GM23338 (cell line): ENCODE measurements around the gene DLG5. TPM values are rescaled to one million over a fixed set of nuclear protein-coding genes. Genes with fewer than 3 reads are reported as not detected.

Source experiments
- ATAC-seq: fragments of 200-7000 bp; cut with Tn5 transposase; 3 replicates; pipeline ENCODE4 v1.9.1; 2020
- DNase-seq: peaks from one replicate; pipeline ENCODE4 v3.0.0-alpha.2; 2015; ENCODE audit warnings: low spot score
- H2AFZ ChIP-seq: fragments of 200-600 bp; sonication (generic); 2 replicates; pipeline ENCODE4 v1.8.0; 2016; ENCODE audit warnings: antibody characterized with exemption, mild to moderate bottlenecking, moderate library complexity
- H3F3A ChIP-seq: fragments of 200-600 bp; sonication (generic); replicated peaks from 2 replicates; pipeline ENCODE4 v1.8.0; 2017; ENCODE audit warnings: antibody characterized with exemption, mixed run types, low read depth
- H3K27ac ChIP-seq: fragments of 200-600 bp; sonication (generic); 2 replicates; pipeline ENCODE4 v1.6.1; 2016; ENCODE audit warnings: low read depth
- H3K27me3 ChIP-seq: fragments of 200-600 bp; sonication (generic); 2 replicates; pipeline ENCODE4 v1.8.0; 2016; ENCODE audit warnings: mild to moderate bottlenecking, mixed run types, moderate library complexity; ENCODE audit not compliant: insufficient read depth
- H3K36me3 ChIP-seq: fragments of 200-600 bp; sonication (generic); 2 replicates; pipeline ENCODE4 v1.8.0; 2016; ENCODE audit warnings: mild to moderate bottlenecking; ENCODE audit not compliant: insufficient read depth
- H3K4me1 ChIP-seq: fragments of 200-600 bp; sonication (generic); 2 replicates; pipeline ENCODE4 v1.8.0; 2016; ENCODE audit warnings: mild to moderate bottlenecking, moderate library complexity; ENCODE audit not compliant: insufficient read depth
- H3K4me2 ChIP-seq: fragments of 200-600 bp; sonication (generic); 2 replicates; pipeline ENCODE4 v1.7.1; 2017; ENCODE audit warnings: mixed run types
- H3K4me3 ChIP-seq: fragments of 200-600 bp; sonication (generic); 2 replicates; pipeline ENCODE4 v1.6.1; 2016; ENCODE audit warnings: mixed run types
- H3K79me2 ChIP-seq: fragments of 200-600 bp; sonication (generic); replicated peaks from 2 replicates; pipeline ENCODE4 v1.8.0; 2017; ENCODE audit warnings: mild to moderate bottlenecking; ENCODE audit not compliant: insufficient read depth
- H3K9me2 ChIP-seq: fragments of 200-600 bp; sonication (generic); 2 replicates; pipeline ENCODE4 v1.8.0; 2017; ENCODE audit not compliant: insufficient read depth
- H4K20me1 ChIP-seq: fragments of 200-600 bp; sonication (generic); replicated peaks from 2 replicates; pipeline ENCODE4 v1.8.0; 2017; ENCODE audit warnings: mild to moderate bottlenecking; ENCODE audit not compliant: insufficient read depth
- H3K27ac Mint-ChIP-seq: 2 replicates; pipeline ENCODE4 v1.8.0; 2020; ENCODE audit warnings: inconsistent platforms, mild to moderate bottlenecking, moderate library complexity, mixed read lengths
- H3K27me3 Mint-ChIP-seq: 3 replicates; pipeline ENCODE4 v1.8.0; 2022; ENCODE audit warnings: low read depth, mild to moderate bottlenecking, moderate library complexity, mixed read lengths, inconsistent platforms; ENCODE audit not compliant: insufficient read depth, poor library complexity
- H3K36me3 Mint-ChIP-seq: 3 replicates; pipeline ENCODE4 v1.8.0; 2021; ENCODE audit warnings: low read depth, mild to moderate bottlenecking, inconsistent platforms, moderate library complexity, mixed read lengths
- H3K4me1 Mint-ChIP-seq: 3 replicates; pipeline ENCODE4 v1.8.0; 2020; ENCODE audit warnings: mild to moderate bottlenecking, inconsistent platforms, mixed read lengths
- H3K4me3 Mint-ChIP-seq: 3 replicates; pipeline ENCODE4 v1.8.0; 2021; ENCODE audit warnings: moderate library complexity, mild to moderate bottlenecking, inconsistent platforms, mixed read lengths
- H3K9me3 Mint-ChIP-seq: 3 replicates; pipeline ENCODE4 v1.8.0; 2020; ENCODE audit warnings: moderate library complexity, mild to moderate bottlenecking, inconsistent platforms, mixed read lengths
- EZH2phosphoT487 ChIP-seq: fragments of 200-600 bp; sonication (generic); IDR thresholded peaks from one replicate; pipeline ENCODE4 v1.8.1; 2018; ENCODE audit warnings: antibody characterized with exemption; ENCODE audit not compliant: unreplicated experiment
- POLR2AphosphoS5 ChIP-seq: IDR thresholded peaks from 2 replicates; pipeline ENCODE4 v1.6.1; 2016; ENCODE audit warnings: antibody characterized with exemption, low read depth
- ZNF331 ChIP-seq: fragments of 250-450 bp; sonication (Bioruptor Pico); IDR thresholded peaks from 2 replicates; pipeline ENCODE4 v1.5.0; 2020; ENCODE audit warnings: low read depth, mild to moderate bottlenecking, moderate library complexity
- polyA plus RNA-seq: library from polyadenylated mRNA; unstranded; fragments of >200 nt; fragmentation: Nextera tagmentation; extraction: Ambion mirVana; gene quantifications from 2 replicates; pipeline ENCODE4 v1.2.1, GENCODE V29; 2016
- total RNA-seq: library from RNA; depleted of rRNA; stranded (reverse); fragments of >200 nt; shearing (Covaris generic); gene quantifications from 2 replicates; pipeline ENCODE4 v1.2.3, GENCODE V29; 2014
- TF ChIP-seq, protein P1 (sequence below): IDR thresholded peaks from 2 replicates; pipeline ENCODE4 v1.6.1; 2016; ENCODE audit warnings: antibody characterized with exemption
- TF ChIP-seq, protein P2 (sequence below), 2 experiments: fragments of 200-600 bp in 1 of 2; sonication (generic) in 1 of 2; conservative IDR thresholded peaks; 2 replicates each; pipeline versions ENCODE4 v1.5.1 to v1.6.1; 2016 to 2017; ENCODE audit warnings: antibody characterized with exemption in 2 of 2, low read depth in 2 of 2, mild to moderate bottlenecking in 2 of 2, moderate library complexity in 1 of 2
- TF ChIP-seq, protein P3 (sequence below): fragments of 250-450 bp; sonication (Bioruptor Pico); IDR thresholded peaks from 2 replicates; pipeline ENCODE4 v1.5.0; 2020; ENCODE audit warnings: mild to moderate bottlenecking, moderate library complexity

The DLG5 gene
- total and polyA plus RNA-seq, 2 experiments from 2014 or later = 7.4 to 66.6 TPM

DNA sequence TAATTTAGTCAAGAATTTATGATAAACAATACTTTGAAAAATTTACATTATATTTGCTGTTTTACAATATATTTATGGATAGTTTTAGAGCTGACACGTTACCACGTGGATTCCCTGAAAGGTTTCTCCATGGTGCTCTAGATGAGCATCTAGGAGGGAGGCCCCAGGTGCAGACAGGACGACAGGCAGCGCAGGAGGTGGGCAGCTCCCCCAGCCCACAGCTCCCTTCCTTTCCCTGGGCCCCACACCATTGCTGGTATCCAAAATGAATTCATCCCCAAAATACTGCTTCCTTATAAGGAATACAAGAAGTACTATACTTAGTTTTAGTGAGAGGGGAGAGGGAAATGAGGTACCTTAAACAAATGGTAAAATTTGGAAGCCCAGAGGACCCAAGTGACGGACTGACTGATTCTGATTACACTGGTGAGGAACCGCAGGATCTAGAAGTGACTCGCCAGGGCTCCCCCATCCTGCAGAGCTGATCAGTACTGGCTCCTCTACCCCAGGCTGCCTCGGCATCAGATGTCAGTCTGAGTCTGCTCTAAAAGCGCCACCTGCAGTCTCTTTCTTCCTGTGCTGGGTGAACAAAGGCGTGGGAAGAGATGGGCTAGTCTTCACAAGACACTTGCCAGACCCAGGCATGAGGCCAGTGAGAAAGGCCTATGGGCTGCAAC lies 89.2 kb downstream of the DLG5 start:
- H3K27ac Mint-ChIP-seq = peak overlapping the region; percentile 97
- peak; percentile 95 for DNase-seq
- Histone ChIP-seq H3K27me3 (no peaks in the 10 kb centered on the region), H2AFZ (no peak overlapping the region), H4K20me1 (no peaks in the 10 kb centered on the region; the same call in 1 of the 2 replicates), H3K36me3 (0 out of 2 replicates have a peak, but pooled peaks cover 3% of the 10 kb centered on the region), H3K79me2 (no peaks in the 10 kb centered on the region; the same call in 1 of the 2 replicates), H3K9me2 (no peaks in the 10 kb centered on the region), H3K4me3 (no peak overlapping the region), H3K27ac (peak overlapping the region; percentile 60), H3F3A (no peaks in the 10 kb centered on the region), H3K4me1 (peaks cover 7% of the 10 kb centered on the region; the same call in 1 of the 2 replicates), H3K4me2 (no peak overlapping the region)
- H3K36me3 Mint-ChIP-seq = peaks cover 55% of the 10 kb centered on the region
- no peak overlapping the region for H3K4me3 Mint-ChIP-seq
- peaks cover 27% of the 10 kb centered on the region for H3K4me1 Mint-ChIP-seq
- TF ChIP-seq, protein P1, sequence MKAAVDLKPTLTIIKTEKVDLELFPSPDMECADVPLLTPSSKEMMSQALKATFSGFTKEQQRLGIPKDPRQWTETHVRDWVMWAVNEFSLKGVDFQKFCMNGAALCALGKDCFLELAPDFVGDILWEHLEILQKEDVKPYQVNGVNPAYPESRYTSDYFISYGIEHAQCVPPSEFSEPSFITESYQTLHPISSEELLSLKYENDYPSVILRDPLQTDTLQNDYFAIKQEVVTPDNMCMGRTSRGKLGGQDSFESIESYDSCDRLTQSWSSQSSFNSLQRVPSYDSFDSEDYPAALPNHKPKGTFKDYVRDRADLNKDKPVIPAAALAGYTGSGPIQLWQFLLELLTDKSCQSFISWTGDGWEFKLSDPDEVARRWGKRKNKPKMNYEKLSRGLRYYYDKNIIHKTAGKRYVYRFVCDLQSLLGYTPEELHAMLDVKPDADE = no peak
- TF ChIP-seq, protein P2, sequence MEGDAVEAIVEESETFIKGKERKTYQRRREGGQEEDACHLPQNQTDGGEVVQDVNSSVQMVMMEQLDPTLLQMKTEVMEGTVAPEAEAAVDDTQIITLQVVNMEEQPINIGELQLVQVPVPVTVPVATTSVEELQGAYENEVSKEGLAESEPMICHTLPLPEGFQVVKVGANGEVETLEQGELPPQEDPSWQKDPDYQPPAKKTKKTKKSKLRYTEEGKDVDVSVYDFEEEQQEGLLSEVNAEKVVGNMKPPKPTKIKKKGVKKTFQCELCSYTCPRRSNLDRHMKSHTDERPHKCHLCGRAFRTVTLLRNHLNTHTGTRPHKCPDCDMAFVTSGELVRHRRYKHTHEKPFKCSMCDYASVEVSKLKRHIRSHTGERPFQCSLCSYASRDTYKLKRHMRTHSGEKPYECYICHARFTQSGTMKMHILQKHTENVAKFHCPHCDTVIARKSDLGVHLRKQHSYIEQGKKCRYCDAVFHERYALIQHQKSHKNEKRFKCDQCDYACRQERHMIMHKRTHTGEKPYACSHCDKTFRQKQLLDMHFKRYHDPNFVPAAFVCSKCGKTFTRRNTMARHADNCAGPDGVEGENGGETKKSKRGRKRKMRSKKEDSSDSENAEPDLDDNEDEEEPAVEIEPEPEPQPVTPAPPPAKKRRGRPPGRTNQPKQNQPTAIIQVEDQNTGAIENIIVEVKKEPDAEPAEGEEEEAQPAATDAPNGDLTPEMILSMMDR (conservative IDR thresholded peaks at IDR 0.05; ENCODE audit: low read depth in 2 of 2) = peak; percentile 53 to 78
- peak; percentile 97 for ATAC-seq
- peaks cover 10% of the 10 kb centered on the region for H3K27me3 Mint-ChIP-seq
- no peaks in the 10 kb centered on the region for H3K9me3 Mint-ChIP-seq

DNA sequence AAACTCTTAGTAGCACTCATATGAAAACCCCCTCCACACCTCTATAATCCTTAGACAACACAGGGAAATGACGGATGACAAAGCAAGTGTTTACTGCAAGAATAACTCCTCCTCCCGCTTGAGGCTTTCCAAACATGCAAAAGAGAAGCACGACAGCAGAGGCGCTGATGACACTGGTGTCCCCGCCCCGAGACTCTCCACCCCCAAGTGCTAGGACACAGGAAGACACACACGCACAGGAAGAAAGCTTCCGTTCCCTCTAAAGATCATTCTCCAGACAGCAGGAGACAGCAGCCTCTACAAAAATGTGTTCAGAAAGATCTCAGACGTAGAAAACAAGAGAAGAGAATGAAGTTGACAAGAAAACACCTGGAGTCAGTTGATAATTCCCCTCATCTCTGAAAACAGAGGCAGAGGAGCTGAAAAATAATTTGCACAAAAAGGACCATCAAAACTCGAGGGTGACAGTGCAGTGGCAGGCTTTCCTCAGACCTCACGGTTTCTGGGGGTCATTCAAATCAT lies 90.2 kb downstream of the DLG5 start:
- H3K9me3 Mint-ChIP-seq = no peaks in the 10 kb centered on the region
- H3K36me3 Mint-ChIP-seq = peaks cover 50% of the 10 kb centered on the region
- Histone ChIP-seq H3K4me3 (no peak overlapping the region), H3K27ac (peak overlapping the region; percentile 65; the same call in 1 of the 2 replicates), H3K4me2 (no peak overlapping the region), H2AFZ (no peak overlapping the region), H3K36me3 (0 out of 2 replicates have a peak, but pooled peaks cover 3% of the 10 kb centered on the region), H4K20me1 (no peaks in the 10 kb centered on the region), H3K79me2 (no peaks in the 10 kb centered on the region; the same call in 1 of the 2 replicates), H3F3A (no peaks in the 10 kb centered on the region), H3K4me1 (peaks cover 7% of the 10 kb centered on the region; the same call in 1 of the 2 replicates), H3K27me3 (no peaks in the 10 kb centered on the region), H3K9me2 (no peaks in the 10 kb centered on the region)
- H3K4me3 Mint-ChIP-seq = no peak overlapping the region
- ATAC-seq (no peak), DNase-seq (no peak)
- peaks cover 27% of the 10 kb centered on the region for H3K4me1 Mint-ChIP-seq
- peak overlapping the region; percentile 95 for H3K27ac Mint-ChIP-seq
- H3K27me3 Mint-ChIP-seq = peaks cover 10% of the 10 kb centered on the region
- TF ChIP-seq, protein P3, sequence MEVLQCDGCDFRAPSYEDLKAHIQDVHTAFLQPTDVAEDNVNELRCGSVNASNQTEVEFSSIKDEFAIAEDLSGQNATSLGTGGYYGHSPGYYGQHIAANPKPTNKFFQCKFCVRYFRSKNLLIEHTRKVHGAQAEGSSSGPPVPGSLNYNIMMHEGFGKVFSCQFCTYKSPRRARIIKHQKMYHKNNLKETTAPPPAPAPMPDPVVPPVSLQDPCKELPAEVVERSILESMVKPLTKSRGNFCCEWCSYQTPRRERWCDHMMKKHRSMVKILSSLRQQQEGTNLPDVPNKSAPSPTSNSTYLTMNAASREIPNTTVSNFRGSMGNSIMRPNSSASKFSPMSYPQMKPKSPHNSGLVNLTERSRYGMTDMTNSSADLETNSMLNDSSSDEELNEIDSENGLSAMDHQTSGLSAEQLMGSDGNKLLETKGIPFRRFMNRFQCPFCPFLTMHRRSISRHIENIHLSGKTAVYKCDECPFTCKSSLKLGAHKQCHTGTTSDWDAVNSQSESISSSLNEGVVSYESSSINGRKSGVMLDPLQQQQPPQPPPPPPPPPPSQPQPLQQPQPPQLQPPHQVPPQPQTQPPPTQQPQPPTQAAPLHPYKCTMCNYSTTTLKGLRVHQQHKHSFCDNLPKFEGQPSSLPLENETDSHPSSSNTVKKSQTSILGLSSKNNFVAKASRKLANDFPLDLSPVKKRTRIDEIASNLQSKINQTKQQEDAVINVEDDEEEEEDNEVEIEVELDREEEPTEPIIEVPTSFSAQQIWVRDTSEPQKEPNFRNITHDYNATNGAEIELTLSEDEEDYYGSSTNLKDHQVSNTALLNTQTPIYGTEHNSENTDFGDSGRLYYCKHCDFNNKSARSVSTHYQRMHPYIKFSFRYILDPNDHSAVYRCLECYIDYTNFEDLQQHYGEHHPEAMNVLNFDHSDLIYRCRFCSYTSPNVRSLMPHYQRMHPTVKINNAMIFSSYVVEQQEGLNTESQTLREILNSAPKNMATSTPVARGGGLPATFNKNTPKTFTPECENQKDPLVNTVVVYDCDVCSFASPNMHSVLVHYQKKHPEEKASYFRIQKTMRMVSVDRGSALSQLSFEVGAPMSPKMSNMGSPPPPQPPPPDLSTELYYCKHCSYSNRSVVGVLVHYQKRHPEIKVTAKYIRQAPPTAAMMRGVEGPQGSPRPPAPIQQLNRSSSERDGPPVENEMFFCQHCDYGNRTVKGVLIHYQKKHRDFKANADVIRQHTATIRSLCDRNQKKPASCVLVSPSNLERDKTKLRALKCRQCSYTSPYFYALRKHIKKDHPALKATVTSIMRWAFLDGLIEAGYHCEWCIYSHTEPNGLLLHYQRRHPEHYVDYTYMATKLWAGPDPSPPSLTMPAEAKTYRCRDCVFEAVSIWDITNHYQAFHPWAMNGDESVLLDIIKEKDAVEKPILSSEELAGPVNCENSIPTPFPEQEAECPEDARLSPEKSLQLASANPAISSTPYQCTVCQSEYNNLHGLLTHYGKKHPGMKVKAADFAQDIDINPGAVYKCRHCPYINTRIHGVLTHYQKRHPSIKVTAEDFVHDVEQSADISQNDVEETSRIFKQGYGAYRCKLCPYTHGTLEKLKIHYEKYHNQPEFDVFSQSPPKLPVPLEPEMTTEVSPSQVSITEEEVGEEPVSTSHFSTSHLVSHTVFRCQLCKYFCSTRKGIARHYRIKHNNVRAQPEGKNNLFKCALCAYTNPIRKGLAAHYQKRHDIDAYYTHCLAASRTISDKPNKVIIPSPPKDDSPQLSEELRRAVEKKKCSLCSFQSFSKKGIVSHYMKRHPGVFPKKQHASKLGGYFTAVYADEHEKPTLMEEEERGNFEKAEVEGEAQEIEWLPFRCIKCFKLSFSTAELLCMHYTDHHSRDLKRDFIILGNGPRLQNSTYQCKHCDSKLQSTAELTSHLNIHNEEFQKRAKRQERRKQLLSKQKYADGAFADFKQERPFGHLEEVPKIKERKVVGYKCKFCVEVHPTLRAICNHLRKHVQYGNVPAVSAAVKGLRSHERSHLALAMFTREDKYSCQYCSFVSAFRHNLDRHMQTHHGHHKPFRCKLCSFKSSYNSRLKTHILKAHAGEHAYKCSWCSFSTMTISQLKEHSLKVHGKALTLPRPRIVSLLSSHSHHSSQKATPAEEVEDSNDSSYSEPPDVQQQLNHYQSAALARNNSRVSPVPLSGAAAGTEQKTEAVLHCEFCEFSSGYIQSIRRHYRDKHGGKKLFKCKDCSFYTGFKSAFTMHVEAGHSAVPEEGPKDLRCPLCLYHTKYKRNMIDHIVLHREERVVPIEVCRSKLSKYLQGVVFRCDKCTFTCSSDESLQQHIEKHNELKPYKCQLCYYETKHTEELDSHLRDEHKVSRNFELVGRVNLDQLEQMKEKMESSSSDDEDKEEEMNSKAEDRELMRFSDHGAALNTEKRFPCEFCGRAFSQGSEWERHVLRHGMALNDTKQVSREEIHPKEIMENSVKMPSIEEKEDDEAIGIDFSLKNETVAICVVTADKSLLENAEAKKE (CRISPR knock-in tag) = no peak
- no peak for TF ChIP-seq EZH2phosphoT487
- TF ChIP-seq ZNF331 (CRISPR knock-in tag) = no peak
- no peak for TF ChIP-seq POLR2AphosphoS5
- TF ChIP-seq, protein P1 = no peak
- TF ChIP-seq, protein P2 (conservative IDR thresholded peaks at IDR 0.05; ENCODE audit: low read depth in 2 of 2) = no peak
